PC-3 (cell line): ENCODE measurements around the gene CDK19. TPM values are rescaled to one million over a fixed set of nuclear protein-coding genes. Genes with fewer than 3 reads are reported as not detected.
"Not testable (repeated sequence)": the region's sequence is repeated elsewhere in the genome, so short reads cannot be mapped to it uniquely, and the experiment has no call there.

ENCODE experiments used
- ATAC-seq: fragments of 200-7000 bp; cut with Tn5 transposase; 2 replicates; pipeline ENCODE4 v1.9.1; 2020; ENCODE audit warnings: mild to moderate bottlenecking, moderate library complexity
- BruUV-seq: library from RNA; stranded (reverse); fragments of 400-500 nt; replicated peaks from 2 replicates; lab custom pipeline; 2021; lab: Mats Ljungman, UMichigan
- CTCF ChIA-PET: fragments of 300-600 bp; sonication (Branson Sonifier 250); formaldehyde crosslinking; loops from one replicate; lab custom pipeline; 2022; ENCODE audit warnings: antibody characterized with exemption; lab: Charles Lee
- POLR2A ChIA-PET: fragments of 300-600 bp; sonication (Branson Sonifier 250); formaldehyde crosslinking; loops from one replicate; lab custom pipeline; 2022; ENCODE audit warnings: antibody characterized with exemption; ENCODE audit not compliant: unreplicated experiment; lab: Charles Lee
- DNase-seq: peaks from one replicate; pipeline ENCODE4 v3.0.0-alpha.2; 2015
- H2AFZ ChIP-seq: fragments of 300-600 bp; sonication (generic); 2 replicates; pipeline ENCODE4 v1.6.0; 2016; ENCODE audit warnings: antibody characterized with exemption, low read length
- H3F3A ChIP-seq: fragments of 300-600 bp; sonication (generic); one replicate; pipeline ENCODE4 v1.6.0; 2017; ENCODE audit warnings: antibody characterized with exemption, low read length, control low read depth, mild to moderate bottlenecking; ENCODE audit not compliant: unreplicated experiment
- H3K27ac ChIP-seq: fragments of 300-600 bp; sonication (generic); 2 replicates; pipeline ENCODE4 v1.5.1; 2016; ENCODE audit warnings: mild to moderate bottlenecking, low read length
- H3K27me3 ChIP-seq: fragments of 300-600 bp; sonication (generic); 2 replicates; pipeline ENCODE4 v1.6.1; 2016; ENCODE audit warnings: low read length, mixed read lengths
- H3K36me3 ChIP-seq: fragments of 300-600 bp; sonication (generic); 2 replicates; pipeline ENCODE4 v1.6.1; 2016; ENCODE audit warnings: low read depth, mixed run types, low read length, mixed read lengths
- H3K4me1 ChIP-seq: fragments of 300-600 bp; sonication (generic); 2 replicates; pipeline ENCODE4 v1.5.1; 2016; ENCODE audit warnings: low read length; ENCODE audit not compliant: insufficient read depth
- H3K4me2 ChIP-seq: fragments of 300-600 bp; sonication (generic); 2 replicates; pipeline ENCODE4 v1.6.0; 2016; ENCODE audit warnings: low read length
- H3K4me3 ChIP-seq: fragments of 300-600 bp; sonication (generic); 2 replicates; pipeline ENCODE4 v1.5.1; 2016; ENCODE audit warnings: mild to moderate bottlenecking, low read length, mixed read lengths
- H3K79me2 ChIP-seq: fragments of 300-600 bp; sonication (generic); 2 replicates; pipeline ENCODE4 v1.6.1; 2017; ENCODE audit warnings: low read length, mixed read lengths
- H3K9ac ChIP-seq: fragments of 300-600 bp; sonication (generic); 2 replicates; pipeline ENCODE4 v1.6.0; 2016; ENCODE audit warnings: mild to moderate bottlenecking, low read length
- H3K9me2 ChIP-seq: fragments of 300-600 bp; sonication (generic); replicated peaks from 2 replicates; pipeline ENCODE4 v1.6.1; 2016; ENCODE audit warnings: mixed run types, low read length, mixed read lengths
- H3K9me3 ChIP-seq: fragments of 300-600 bp; sonication (generic); 2 replicates; pipeline ENCODE4 v1.6.1; 2016; ENCODE audit warnings: low read length, mixed read lengths
- H4K20me1 ChIP-seq: fragments of 300-600 bp; sonication (generic); 2 replicates; pipeline ENCODE4 v1.6.1; 2016; ENCODE audit warnings: low read length, mixed read lengths
- CTCF ChIP-seq: fragments of 300-600 bp; sonication (generic); conservative IDR thresholded peaks from 2 replicates; pipeline ENCODE4 v1.5.1; 2017; ENCODE audit warnings: antibody characterized with exemption, low read depth, mild to moderate bottlenecking, low read length
- EZH2 ChIP-seq: fragments of 300-600 bp; sonication (generic); IDR thresholded peaks from one replicate; pipeline ENCODE4 v1.6.1; 2017; ENCODE audit warnings: antibody characterized with exemption, mild to moderate bottlenecking, low read length; ENCODE audit not compliant: unreplicated experiment
- EZH2phosphoT487 ChIP-seq: fragments of 300-600 bp; sonication (generic); IDR thresholded peaks from 2 replicates; pipeline ENCODE4 v1.6.1; 2018; ENCODE audit warnings: mild to moderate bottlenecking, antibody characterized with exemption, low read length, borderline replicate concordance
- intact Hi-C: fragments of 100-400 bp; cut with micrococcal nuclease; formaldehyde crosslinking; loops from 2 replicates; pipeline ENCODE4 v1.9.0; 2023
- total RNA-seq: library from RNA; depleted of rRNA; stranded (reverse); fragments of >200 nt; gene quantifications from 2 replicates; pipeline ENCODE4 v1.2.3, GENCODE V29; 2014

CDK19 gene
- total RNA-seq, 1 experiment from 2014 or later, result 4.2 TPM

GRCh38 chr6:110748453-110748852, 66.8 kb downstream of the CDK19 start:
- H2AFZ ChIP-seq, result no peak overlapping the region
- BruUV-seq, result no TSS peak
- H3K9me3 ChIP-seq, result no peaks in the 10 kb centered on the region
- POLR2A ChIA-PET, result no interaction called here
- intact Hi-C loops, result no loop called here
- no peaks in the 10 kb centered on the region for H3K9me2 ChIP-seq
- H3K36me3 ChIP-seq, result peaks cover 1% of the 10 kb centered on the region; the same call in 1 of the 2 replicates
- CTCF ChIA-PET, result no interaction called here
- H3K79me2 ChIP-seq, result no peaks in the 10 kb centered on the region
- H3K27ac ChIP-seq, result no peak overlapping the region
- H3K4me2 ChIP-seq, result no peak overlapping the region
- H4K20me1 ChIP-seq, result no peaks in the 10 kb centered on the region
- H3K9ac ChIP-seq, result no peak overlapping the region
- no peaks in the 10 kb centered on the region for H3K27me3 ChIP-seq
- ATAC-seq (no peak), DNase-seq (no peak)
- H3K4me1 ChIP-seq, result no peaks in the 10 kb centered on the region
- H3F3A ChIP-seq, result no peaks in the 10 kb centered on the region
- TF ChIP-seq CTCF (no peak), EZH2phosphoT487 (no peak), EZH2 (no peak)
- H3K4me3 ChIP-seq, result no peak overlapping the region

GRCh38 chr6:110746680-110747079, 68.6 kb downstream of the CDK19 start:
- no TSS peak for BruUV-seq
- Histone ChIP-seq H3K27me3 (no peaks in the 10 kb centered on the region), H3K9me3 (0 out of 2 replicates have a peak, but pooled peaks cover 1% of the 10 kb centered on the region), H3K9ac (no peak overlapping the region), H3K9me2 (no peaks in the 10 kb centered on the region), H3K27ac (no peak overlapping the region), H3F3A (no peaks in the 10 kb centered on the region), H2AFZ (no peak overlapping the region), H4K20me1 (no peaks in the 10 kb centered on the region), H3K79me2 (no peaks in the 10 kb centered on the region), H3K4me2 (no peak overlapping the region), H3K4me3 (no peak overlapping the region), H3K36me3 (peaks cover 13% of the 10 kb centered on the region; the same call in 1 of the 2 replicates), H3K4me1 (no peaks in the 10 kb centered on the region)
- TF ChIP-seq CTCF, result no peak
- TF ChIP-seq EZH2, result no peak
- no peak for TF ChIP-seq EZH2phosphoT487
- intact Hi-C loops, result no loop called here
- no peak for DNase-seq
- ChIA-PET POLR2A (no interaction called here), CTCF (interaction anchor here (0.6 kb wide), 1 partner anchor 105 kb away, joined by 3 read pairs; no protein-coding TSS in a partner anchor)
- no peak for ATAC-seq

- POLR2A ChIA-PET, result no interaction called here
- TF ChIP-seq EZH2 (no peak), EZH2phosphoT487 (no peak), CTCF (no peak)
These were observed 70.3 kb downstream of the CDK19 start for GRCh38 chr6:110744991-110745390.

GRCh38 chr6:110742552-110742951, 72.7 kb downstream of the CDK19 start:
- ATAC-seq, H3K4me1 ChIP-seq, H4K20me1 ChIP-seq, H3K4me3 ChIP-seq, CTCF ChIA-PET, BruUV-seq, H3F3A ChIP-seq, H3K9me2 ChIP-seq, H3K9me3 ChIP-seq, H3K4me2 ChIP-seq, DNase-seq, H3K79me2 ChIP-seq, H3K27me3 ChIP-seq, POLR2A ChIA-PET, H2AFZ ChIP-seq, H3K27ac ChIP-seq, intact Hi-C loops, H3K9ac ChIP-seq: not testable (repeated sequence)
- H3K36me3 ChIP-seq, result peaks cover 16% of the 10 kb centered on the region; the same call in 1 of the 2 replicates

More at GRCh38 chr6:110744991-110745390, 70.3 kb downstream of the CDK19 start:
- H3K79me2 ChIP-seq, result no peaks in the 10 kb centered on the region
- CTCF ChIA-PET, result no interaction called here
- H4K20me1 ChIP-seq, result no peaks in the 10 kb centered on the region
- 0 out of 2 replicates have a peak, but pooled peaks cover 4% of the 10 kb centered on the region for H3K9me3 ChIP-seq
- no peak overlapping the region for H3K27ac ChIP-seq
- BruUV-seq, result no TSS peak
- H3K9ac ChIP-seq, result no peak overlapping the region
- no peaks in the 10 kb centered on the region for H3K27me3 ChIP-seq
- peaks cover 16% of the 10 kb centered on the region; the same call in 1 of the 2 replicates for H3K36me3 ChIP-seq
- no peaks in the 10 kb centered on the region for H3K9me2 ChIP-seq
- no peak overlapping the region for H3K4me2 ChIP-seq
- H3K4me1 ChIP-seq, result no peaks in the 10 kb centered on the region
- ATAC-seq, result no peak
- DNase-seq, result no peak
- intact Hi-C loops, result no loop called here
- H2AFZ ChIP-seq, result no peak overlapping the region
- no peak overlapping the region for H3K4me3 ChIP-seq
- H3F3A ChIP-seq, result no peaks in the 10 kb centered on the region
